HEK293 (cell line): ENCODE measurements around the gene ZNF222.

Source experiments
- HOXA7 ChIP-seq: sonication (generic); formaldehyde crosslinking; IDR thresholded peaks from 2 replicates; pipeline ENCODE4 v1.8.1; 2022; ENCODE audit warnings: missing genetic modification reagents, borderline replicate concordance
- SCRT2 ChIP-seq: fragments of 450-650 bp; formaldehyde crosslinking; IDR thresholded peaks from 2 replicates; pipeline ENCODE4 v1.5.1; 2016; ENCODE audit warnings: missing biosample characterization, missing genetic modification characterization
- SETDB1 ChIP-seq: IDR thresholded peaks from one replicate; pipeline ENCODE4 v1.6.1; 2017; ENCODE audit warnings: mild to moderate bottlenecking, low read length, moderate library complexity, mixed read lengths; ENCODE audit not compliant: insufficient read length
- TCF7L2 ChIP-seq: IDR thresholded peaks from 2 replicates; pipeline ENCODE4 v1.6.1; 2011; ENCODE audit warnings: low read depth, mild to moderate bottlenecking, inconsistent platforms, low read length, moderate library complexity, borderline replicate concordance
- YY1 ChIP-seq: fragments of 450-650 bp; formaldehyde crosslinking; IDR thresholded peaks from 2 replicates; pipeline ENCODE4 v1.5.1; 2018; ENCODE audit warnings: missing biosample characterization, missing genetic modification characterization
- ZEB2 ChIP-seq: fragments of 450-650 bp; formaldehyde crosslinking; IDR thresholded peaks from 2 replicates; pipeline ENCODE4 v1.5.1; 2016; ENCODE audit warnings: missing biosample characterization, missing genetic modification characterization
- ZFHX2 ChIP-seq: fragments of 450-650 bp; formaldehyde crosslinking; conservative IDR thresholded peaks from 2 replicates; pipeline ENCODE4 v1.5.1; 2016; ENCODE audit warnings: missing biosample characterization, missing genetic modification characterization
- ZNF112 ChIP-seq: fragments of 450-650 bp; formaldehyde crosslinking; IDR thresholded peaks from 2 replicates; pipeline ENCODE4 v1.5.0; 2017; ENCODE audit warnings: missing biosample characterization, missing genetic modification characterization
- ZNF121 ChIP-seq: fragments of 450-650 bp; formaldehyde crosslinking; IDR thresholded peaks from 2 replicates; pipeline ENCODE4 v1.5.1; 2016; ENCODE audit warnings: missing biosample characterization, missing genetic modification characterization
- ZNF138 ChIP-seq: fragments of 450-650 bp; formaldehyde crosslinking; IDR thresholded peaks from 2 replicates; pipeline ENCODE4 v1.5.1; 2016; ENCODE audit warnings: missing biosample characterization, missing genetic modification characterization, borderline replicate concordance
- ZNF175 ChIP-seq: fragments of 450-650 bp; formaldehyde crosslinking; IDR thresholded peaks from 2 replicates; pipeline ENCODE4 v1.5.1; 2016; ENCODE audit warnings: missing biosample characterization, missing genetic modification characterization
- ZNF211 ChIP-seq: fragments of 450-650 bp; formaldehyde crosslinking; IDR thresholded peaks from 2 replicates; pipeline ENCODE4 v1.5.1; 2016; ENCODE audit warnings: low read depth, missing biosample characterization, missing genetic modification characterization
- ZNF221 ChIP-seq: fragments of 450-650 bp; formaldehyde crosslinking; IDR thresholded peaks from 2 replicates; pipeline ENCODE4 v1.5.1; 2017; ENCODE audit warnings: missing biosample characterization, missing genetic modification characterization, borderline replicate concordance
- ZNF292 ChIP-seq: fragments of 450-650 bp; formaldehyde crosslinking; IDR thresholded peaks from 2 replicates; pipeline ENCODE4 v1.5.1; 2016; ENCODE audit warnings: low read depth, missing biosample characterization, missing genetic modification characterization, borderline replicate concordance
- ZNF366 ChIP-seq: fragments of 450-650 bp; formaldehyde crosslinking; conservative IDR thresholded peaks from 2 replicates; pipeline ENCODE4 v1.5.1; 2016; ENCODE audit warnings: missing biosample characterization, missing genetic modification characterization
- ZNF501 ChIP-seq: fragments of 450-650 bp; formaldehyde crosslinking; IDR thresholded peaks from 2 replicates; pipeline ENCODE4 v1.5.1; 2016; ENCODE audit warnings: missing biosample characterization, missing genetic modification characterization
- ZNF518A ChIP-seq: fragments of 450-650 bp; formaldehyde crosslinking; conservative IDR thresholded peaks from 2 replicates; pipeline ENCODE4 v1.5.1; 2016; ENCODE audit warnings: low read depth, missing biosample characterization, missing genetic modification characterization
- ZNF521 ChIP-seq: fragments of 450-650 bp; formaldehyde crosslinking; IDR thresholded peaks from 2 replicates; pipeline ENCODE4 v1.5.1; 2017; ENCODE audit warnings: missing biosample characterization, mild to moderate bottlenecking, missing genetic modification characterization
- ZNF777 ChIP-seq: fragments of 450-650 bp; formaldehyde crosslinking; IDR thresholded peaks from 2 replicates; pipeline ENCODE4 v1.5.1; 2017; ENCODE audit warnings: missing biosample characterization, missing genetic modification characterization, borderline replicate concordance
- TF ChIP-seq, protein P1 (sequence below): fragments of 450-650 bp; formaldehyde crosslinking; IDR thresholded peaks from 2 replicates; pipeline ENCODE4 v1.5.1; 2016; ENCODE audit warnings: missing biosample characterization, missing genetic modification characterization, borderline replicate concordance
- TF ChIP-seq, protein P2 (sequence below): fragments of 450-650 bp; formaldehyde crosslinking; IDR thresholded peaks from 2 replicates; pipeline ENCODE4 v1.5.1; 2016; ENCODE audit warnings: missing biosample characterization, missing genetic modification characterization
- TF ChIP-seq, protein P3 (sequence below): fragments of 450-650 bp; formaldehyde crosslinking; IDR thresholded peaks from 2 replicates; pipeline ENCODE4 v1.5.1; 2017; ENCODE audit warnings: missing biosample characterization, missing genetic modification characterization
- TF ChIP-seq, protein P4 (sequence below): fragments of 450-650 bp; formaldehyde crosslinking; IDR thresholded peaks from 2 replicates; pipeline ENCODE4 v1.5.1; 2016; ENCODE audit warnings: missing biosample characterization, missing genetic modification characterization, low read depth

ZNF222 gene

DNA sequence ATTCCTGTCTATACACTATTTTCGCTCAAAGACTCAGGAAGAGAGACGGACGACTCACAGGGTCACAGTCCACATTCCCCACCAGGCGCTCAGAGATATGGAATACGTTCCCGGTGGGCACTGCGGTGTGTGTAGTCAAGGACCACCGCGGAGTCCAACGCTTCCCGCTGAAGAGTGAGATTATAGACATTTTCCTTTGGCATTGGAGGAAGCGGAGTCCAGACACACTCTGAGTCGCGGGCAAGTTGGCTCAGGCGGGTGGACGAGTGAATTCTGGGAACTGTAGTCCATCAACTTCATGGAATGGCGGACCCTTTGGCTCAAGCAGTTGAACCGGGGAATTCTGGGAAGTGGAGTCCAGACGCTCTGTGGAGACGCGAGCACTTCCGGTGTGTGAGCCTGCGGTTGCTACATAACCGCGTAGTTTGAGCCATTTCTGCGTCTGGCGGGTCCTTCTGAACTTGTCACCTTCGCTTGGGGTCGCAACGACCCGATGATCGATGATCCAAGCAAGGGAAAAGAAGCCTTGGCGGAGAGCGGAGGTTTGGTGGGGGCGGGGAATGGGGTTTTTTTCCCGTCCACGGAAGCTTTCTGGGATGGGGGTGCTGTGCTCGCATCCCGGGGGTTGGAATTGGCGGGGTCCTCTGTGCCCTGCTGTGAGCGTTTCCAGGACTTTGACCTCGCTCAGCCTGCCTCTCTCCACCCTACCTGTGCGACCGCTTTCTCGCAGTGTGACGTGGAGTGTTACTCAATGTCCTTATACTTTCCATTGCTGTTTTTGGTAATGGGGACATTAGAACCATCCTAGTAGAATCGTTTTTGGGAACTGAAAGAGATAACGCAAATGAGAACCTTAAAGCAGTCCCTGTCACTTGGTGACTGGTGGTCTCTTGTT, 22.4 kb upstream of the ZNF222 start, which contains the start of gene ZNF230 (continued):
- TF ChIP-seq ZNF501 (peak; percentile 89), SCRT2 (tag by site-specific recombination) (peak; percentile 84), ZNF211 (tag by site-specific recombination) (no peak), HOXA7 (no peak), SETDB1 (peak; percentile 32), YY1 (peak; percentile 97), ZNF777 (0 out of 2 replicates have a peak, but pooled peaks have one; percentile 8), ZNF138 (tag by site-specific recombination) (no peak), ZNF112 (tag by site-specific recombination) (no peak), ZNF366 (tag by site-specific recombination) (no peak), ZNF121 (tag by site-specific recombination) (no peak), ZNF521 (tag by site-specific recombination) (no peak), ZNF292 (no peak), ZNF175 (tag by site-specific recombination) (no peak), TCF7L2 (no peak), ZNF518A (tag by site-specific recombination) (peak; percentile 92), ZFHX2 (peak; percentile 4), ZNF221 (no peak), ZEB2 (tag by site-specific recombination) (no peak; the same call in none of the 2 replicates)
- TF ChIP-seq, protein P1, sequence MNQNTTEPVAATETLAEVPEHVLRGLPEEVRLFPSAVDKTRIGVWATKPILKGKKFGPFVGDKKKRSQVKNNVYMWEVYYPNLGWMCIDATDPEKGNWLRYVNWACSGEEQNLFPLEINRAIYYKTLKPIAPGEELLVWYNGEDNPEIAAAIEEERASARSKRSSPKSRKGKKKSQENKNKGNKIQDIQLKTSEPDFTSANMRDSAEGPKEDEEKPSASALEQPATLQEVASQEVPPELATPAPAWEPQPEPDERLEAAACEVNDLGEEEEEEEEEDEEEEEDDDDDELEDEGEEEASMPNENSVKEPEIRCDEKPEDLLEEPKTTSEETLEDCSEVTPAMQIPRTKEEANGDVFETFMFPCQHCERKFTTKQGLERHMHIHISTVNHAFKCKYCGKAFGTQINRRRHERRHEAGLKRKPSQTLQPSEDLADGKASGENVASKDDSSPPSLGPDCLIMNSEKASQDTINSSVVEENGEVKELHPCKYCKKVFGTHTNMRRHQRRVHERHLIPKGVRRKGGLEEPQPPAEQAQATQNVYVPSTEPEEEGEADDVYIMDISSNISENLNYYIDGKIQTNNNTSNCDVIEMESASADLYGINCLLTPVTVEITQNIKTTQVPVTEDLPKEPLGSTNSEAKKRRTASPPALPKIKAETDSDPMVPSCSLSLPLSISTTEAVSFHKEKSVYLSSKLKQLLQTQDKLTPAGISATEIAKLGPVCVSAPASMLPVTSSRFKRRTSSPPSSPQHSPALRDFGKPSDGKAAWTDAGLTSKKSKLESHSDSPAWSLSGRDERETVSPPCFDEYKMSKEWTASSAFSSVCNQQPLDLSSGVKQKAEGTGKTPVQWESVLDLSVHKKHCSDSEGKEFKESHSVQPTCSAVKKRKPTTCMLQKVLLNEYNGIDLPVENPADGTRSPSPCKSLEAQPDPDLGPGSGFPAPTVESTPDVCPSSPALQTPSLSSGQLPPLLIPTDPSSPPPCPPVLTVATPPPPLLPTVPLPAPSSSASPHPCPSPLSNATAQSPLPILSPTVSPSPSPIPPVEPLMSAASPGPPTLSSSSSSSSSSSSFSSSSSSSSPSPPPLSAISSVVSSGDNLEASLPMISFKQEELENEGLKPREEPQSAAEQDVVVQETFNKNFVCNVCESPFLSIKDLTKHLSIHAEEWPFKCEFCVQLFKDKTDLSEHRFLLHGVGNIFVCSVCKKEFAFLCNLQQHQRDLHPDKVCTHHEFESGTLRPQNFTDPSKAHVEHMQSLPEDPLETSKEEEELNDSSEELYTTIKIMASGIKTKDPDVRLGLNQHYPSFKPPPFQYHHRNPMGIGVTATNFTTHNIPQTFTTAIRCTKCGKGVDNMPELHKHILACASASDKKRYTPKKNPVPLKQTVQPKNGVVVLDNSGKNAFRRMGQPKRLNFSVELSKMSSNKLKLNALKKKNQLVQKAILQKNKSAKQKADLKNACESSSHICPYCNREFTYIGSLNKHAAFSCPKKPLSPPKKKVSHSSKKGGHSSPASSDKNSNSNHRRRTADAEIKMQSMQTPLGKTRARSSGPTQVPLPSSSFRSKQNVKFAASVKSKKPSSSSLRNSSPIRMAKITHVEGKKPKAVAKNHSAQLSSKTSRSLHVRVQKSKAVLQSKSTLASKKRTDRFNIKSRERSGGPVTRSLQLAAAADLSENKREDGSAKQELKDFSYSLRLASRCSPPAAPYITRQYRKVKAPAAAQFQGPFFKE (tag by site-specific recombination) = no peak
- TF ChIP-seq, protein P2, sequence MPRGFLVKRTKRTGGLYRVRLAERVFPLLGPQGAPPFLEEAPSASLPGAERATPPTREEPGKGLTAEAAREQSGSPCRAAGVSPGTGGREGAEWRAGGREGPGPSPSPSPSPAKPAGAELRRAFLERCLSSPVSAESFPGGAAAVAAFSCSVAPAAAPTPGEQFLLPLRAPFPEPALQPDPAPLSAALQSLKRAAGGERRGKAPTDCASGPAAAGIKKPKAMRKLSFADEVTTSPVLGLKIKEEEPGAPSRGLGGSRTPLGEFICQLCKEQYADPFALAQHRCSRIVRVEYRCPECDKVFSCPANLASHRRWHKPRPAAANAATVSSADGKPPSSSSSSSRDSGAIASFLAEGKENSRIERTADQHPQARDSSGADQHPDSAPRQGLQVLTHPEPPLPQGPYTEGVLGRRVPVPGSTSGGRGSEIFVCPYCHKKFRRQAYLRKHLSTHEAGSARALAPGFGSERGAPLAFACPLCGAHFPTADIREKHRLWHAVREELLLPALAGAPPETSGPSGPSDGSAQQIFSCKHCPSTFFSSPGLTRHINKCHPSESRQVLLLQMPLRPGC (tag by site-specific recombination) = peak; percentile 61; the same call in 1 of the 2 replicates
- TF ChIP-seq, protein P3, sequence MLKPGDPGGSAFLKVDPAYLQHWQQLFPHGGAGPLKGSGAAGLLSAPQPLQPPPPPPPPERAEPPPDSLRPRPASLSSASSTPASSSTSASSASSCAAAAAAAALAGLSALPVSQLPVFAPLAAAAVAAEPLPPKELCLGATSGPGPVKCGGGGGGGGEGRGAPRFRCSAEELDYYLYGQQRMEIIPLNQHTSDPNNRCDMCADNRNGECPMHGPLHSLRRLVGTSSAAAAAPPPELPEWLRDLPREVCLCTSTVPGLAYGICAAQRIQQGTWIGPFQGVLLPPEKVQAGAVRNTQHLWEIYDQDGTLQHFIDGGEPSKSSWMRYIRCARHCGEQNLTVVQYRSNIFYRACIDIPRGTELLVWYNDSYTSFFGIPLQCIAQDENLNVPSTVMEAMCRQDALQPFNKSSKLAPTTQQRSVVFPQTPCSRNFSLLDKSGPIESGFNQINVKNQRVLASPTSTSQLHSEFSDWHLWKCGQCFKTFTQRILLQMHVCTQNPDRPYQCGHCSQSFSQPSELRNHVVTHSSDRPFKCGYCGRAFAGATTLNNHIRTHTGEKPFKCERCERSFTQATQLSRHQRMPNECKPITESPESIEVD (tag by site-specific recombination) = no peak
- TF ChIP-seq, protein P4, sequence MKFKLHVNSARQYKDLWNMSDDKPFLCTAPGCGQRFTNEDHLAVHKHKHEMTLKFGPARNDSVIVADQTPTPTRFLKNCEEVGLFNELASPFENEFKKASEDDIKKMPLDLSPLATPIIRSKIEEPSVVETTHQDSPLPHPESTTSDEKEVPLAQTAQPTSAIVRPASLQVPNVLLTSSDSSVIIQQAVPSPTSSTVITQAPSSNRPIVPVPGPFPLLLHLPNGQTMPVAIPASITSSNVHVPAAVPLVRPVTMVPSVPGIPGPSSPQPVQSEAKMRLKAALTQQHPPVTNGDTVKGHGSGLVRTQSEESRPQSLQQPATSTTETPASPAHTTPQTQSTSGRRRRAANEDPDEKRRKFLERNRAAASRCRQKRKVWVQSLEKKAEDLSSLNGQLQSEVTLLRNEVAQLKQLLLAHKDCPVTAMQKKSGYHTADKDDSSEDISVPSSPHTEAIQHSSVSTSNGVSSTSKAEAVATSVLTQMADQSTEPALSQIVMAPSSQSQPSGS (tag by site-specific recombination) = no peak
